Measurements from ENCODE around the gene FAM228B. TPM values are rescaled to one million over a fixed set of nuclear protein-coding genes. Genes with fewer than 3 reads are reported as not detected.

FAM228B gene
- 6.2 and 7.8 TPM in 2 replicates for total RNA-seq

GRCh38 chr2:24123195-24123921 is at the start of gene FAM228B, which contains the start of gene PFN4:
Gene FAM228B (plus strand): TSS chr2:24123469. CDS start chr2:24124362, 893 bp downstream.
Gene PFN4 (minus strand): TSS chr2:24123334. CDS start chr2:24122535, 799 bp downstream.

GRCh38 chr2:24075915-24076848 is 47.1 kb upstream of the FAM228B start, which contains the start of gene SF3B6:
Gene SF3B6 (minus strand): TSS chr2:24076326. CDS start chr2:24076229, 97 bp downstream.

GRCh38 chr2:24084386-24085199 is 38.7 kb upstream of the FAM228B start, which contains the start of gene TP53I3:
Gene TP53I3 (minus strand): TSS chr2:24084834. CDS start chr2:24084326, 508 bp downstream.

GRCh38 chr2:24174851-24175277 is 51.6 kb downstream of the FAM228B start, which contains the start of gene FAM228A:
Gene FAM228A (plus strand): TSS chr2:24175053. CDS start chr2:24175481, 428 bp downstream.

Other genes with a start within 250 kb of the FAM228B start
- 11.6 and 17.2 TPM in 2 replicates for gene ATAD2B, start 196.3 kb upstream of the FAM228B start, total RNA-seq
- 13.3 and 15.5 TPM in 2 replicates for gene UBXN2A, start 183.0 kb upstream of the FAM228B start, total RNA-seq
- gene MFSD2B, start 113.4 kb upstream of the FAM228B start, total RNA-seq = 0.07 TPM in 1 of 2 replicates, not detected in the other
- 6.2 and 6.8 TPM in 2 replicates for gene WDCP, start 76.1 kb upstream of the FAM228B start, total RNA-seq
- 6.4 and 7.9 TPM in 2 replicates for gene FKBP1B, start 73.7 kb upstream of the FAM228B start, total RNA-seq
- gene SF3B6, start 47.1 kb upstream of the FAM228B start, total RNA-seq = 151 and 238 TPM in 2 replicates
- gene TP53I3, start 38.6 kb upstream of the FAM228B start, total RNA-seq = 14.0 and 26.4 TPM in 2 replicates
- gene PFN4, start 135 bp upstream of the FAM228B start, total RNA-seq = 0.34 and 0.43 TPM in 2 replicates
- under 0.01 TPM in 1 of 2 replicates, not detected in the other for gene FAM228A, start 51.6 kb downstream of the FAM228B start, total RNA-seq
- 37.9 and 42.0 TPM in 2 replicates for gene ITSN2, start 237.1 kb downstream of the FAM228B start, total RNA-seq